K562 (cell line): ENCODE results near the gene ATF3. TPM values are rescaled to one million over a fixed set of nuclear protein-coding genes. Genes with fewer than 3 reads are reported as not detected.

Experiments used
- ATAC-seq: fragments of 200-7000 bp; cut with Tn5 transposase; 3 replicates; pipeline ENCODE4 v1.9.1; 2020; ENCODE audit warnings: moderate library complexity
- BruUV-seq: library from RNA; stranded (reverse); fragments of 400-500 nt; replicated peaks from 2 replicates; lab custom pipeline; 2021; lab: Mats Ljungman, UMichigan
- CTCF ChIA-PET: fragments of 300-600 bp; formaldehyde crosslinking; extraction: SDS; loops from one replicate; lab custom pipeline; 2021; ENCODE audit warnings: low intra/inter-chr PET ratio; lab: Yijun Ruan, JAX
- POLR2A ChIA-PET: fragments of 300-600, 350-650 bp; sonication (Branson Sonifier 250); formaldehyde crosslinking; extraction: SDS; loops from one replicate; lab custom pipeline; 2021; ENCODE audit warnings: antibody characterized with exemption, inconsistent platforms; lab: Yijun Ruan, JAX
- DNase-seq, 4 experiments: peaks; one replicate each; pipeline versions ENCODE4 v3.0.0 to v3.0.0-alpha.2; 2011 to 2018; ENCODE audit warnings: low spot score in 3 of 4, mixed read lengths in 3 of 4; ENCODE audit errors: extremely low read depth in 1 of 4
- FAIRE-seq: peaks from 2 replicates; lab custom pipeline; 2011; peaks lifted over from hg19 to GRCh38; lab: Jason Lieb, UNC
- H2AFZ ChIP-seq: 2 replicates; pipeline ENCODE4 v1.6.0; 2011; ENCODE audit warnings: low read depth, low read length, control low read depth, inconsistent platforms
- H3K27ac ChIP-seq: fragments of 200-600 bp; 3 replicates; pipeline ENCODE4 v1.8.0; 2011; ENCODE audit warnings: low read depth, mild to moderate bottlenecking, control low read depth, inconsistent platforms, low read length, moderate library complexity, mixed read lengths; ENCODE audit errors: extremely low read depth
- H3K27me3 ChIP-seq, 2 experiments: fragments of 300-600 bp in 1 of 2; 2 replicates in 1 of 2; 3 replicates in 1 of 2; pipeline versions ENCODE4 v1.6.0 to v1.8.0; 2011; ENCODE audit warnings: inconsistent platforms in 2 of 2, low read length in 2 of 2, mild to moderate bottlenecking in 1 of 2, mixed read lengths in 1 of 2, moderate library complexity in 1 of 2; ENCODE audit not compliant: control insufficient read depth in 2 of 2, insufficient read depth in 2 of 2
- H3K36me3 ChIP-seq: fragments of 300-600 bp; 3 replicates; pipeline ENCODE4 v1.8.0; 2011; ENCODE audit warnings: mild to moderate bottlenecking, low read length, inconsistent platforms; ENCODE audit not compliant: control insufficient read depth, insufficient read depth
- H3K4me1 ChIP-seq, 2 experiments: fragments of 200-600 bp in 1 of 2; replicated peaks in 1 of 2; 2 replicates in 1 of 2; 3 replicates in 1 of 2; pipeline versions ENCODE4 v1.5.1 to v1.8.0; 2011; ENCODE audit warnings: inconsistent platforms in 2 of 2, low read length in 2 of 2, mild to moderate bottlenecking in 1 of 2, mixed read lengths in 1 of 2, moderate library complexity in 1 of 2; ENCODE audit not compliant: control insufficient read depth in 2 of 2, insufficient read depth in 2 of 2
- H3K4me2 ChIP-seq: 2 replicates; pipeline ENCODE4 v1.6.1; 2011; ENCODE audit warnings: low read length, control low read depth, inconsistent platforms, mixed read lengths; ENCODE audit not compliant: insufficient read depth
- H3K4me3 ChIP-seq: fragments of 200-600 bp; sonication (generic), shearing (Covaris generic); 2 replicates; pipeline ENCODE4 v1.5.1; 2016; ENCODE audit warnings: control low read depth, inconsistent platforms
- H3K79me2 ChIP-seq: fragments of 200-600 bp; 3 replicates; pipeline ENCODE4 v1.8.0; 2011; ENCODE audit warnings: low read length, inconsistent platforms; ENCODE audit not compliant: control insufficient read depth, insufficient read depth
- H3K9ac ChIP-seq, 2 experiments: 2 replicates each; pipeline versions ENCODE4 v1.6.0 to v1.6.1; 2011; ENCODE audit warnings: low read depth in 2 of 2, low read length in 2 of 2, control low read depth in 1 of 2, inconsistent platforms in 1 of 2, mild to moderate bottlenecking in 1 of 2, mixed read lengths in 1 of 2; ENCODE audit not compliant: insufficient read depth in 1 of 2
- H3K9me1 ChIP-seq: one replicate; pipeline ENCODE4 v1.6.0; 2011; ENCODE audit warnings: inconsistent platforms, mild to moderate bottlenecking, low read length, moderate library complexity; ENCODE audit not compliant: control insufficient read depth, insufficient read depth
- H3K9me3 ChIP-seq: replicated peaks from 2 replicates; pipeline ENCODE4 v1.5.1; 2011; ENCODE audit warnings: low read depth, low read length, inconsistent platforms; ENCODE audit not compliant: control insufficient read depth, insufficient read depth
- H4K20me1 ChIP-seq: replicated peaks from 2 replicates; pipeline ENCODE4 v1.6.1; 2011; ENCODE audit warnings: low read length, inconsistent platforms, mixed read lengths; ENCODE audit not compliant: control insufficient read depth, insufficient read depth
- ARID2 ChIP-seq: fragments of 450-650 bp; IDR thresholded peaks from 2 replicates; pipeline ENCODE4 v1.6.1; 2017; ENCODE audit warnings: antibody characterized with exemption, mild to moderate bottlenecking
- BRD4 ChIP-seq: fragments of 200-600 bp; sonication (generic); IDR thresholded peaks from 2 replicates; pipeline ENCODE4 v1.6.1; 2017; ENCODE audit warnings: inconsistent platforms
- BRF1 ChIP-seq: IDR thresholded peaks from 3 replicates; pipeline ENCODE4 v1.6.1; 2011; ENCODE audit warnings: borderline replicate concordance, mild to moderate bottlenecking; ENCODE audit not compliant: insufficient read length; ENCODE audit errors: extremely low read depth
- EHMT2 ChIP-seq: fragments of 450-650 bp; IDR thresholded peaks from 2 replicates; pipeline ENCODE4 v1.6.1; 2018; ENCODE audit warnings: antibody characterized with exemption
- FOXA1 ChIP-seq: fragments of 450-650 bp; IDR thresholded peaks from 2 replicates; pipeline ENCODE4 v1.6.1; 2016; ENCODE audit warnings: mild to moderate bottlenecking, borderline replicate concordance
- HDAC1 ChIP-seq, 2 experiments: fragments of 450-650 bp; IDR thresholded peaks; 2 replicates each; pipeline ENCODE4 v1.6.1; 2016 to 2017; ENCODE audit warnings: inconsistent platforms in 1 of 2, mild to moderate bottlenecking in 1 of 2, moderate library complexity in 1 of 2
- HDAC3 ChIP-seq: fragments of 450-650 bp; IDR thresholded peaks from 2 replicates; pipeline ENCODE4 v1.6.1; 2018; ENCODE audit warnings: borderline replicate concordance, mild to moderate bottlenecking, moderate library complexity; ENCODE audit not compliant: partially characterized antibody
- PYGO2 ChIP-seq: fragments of 450-650 bp; IDR thresholded peaks from 2 replicates; pipeline ENCODE4 v1.6.1; 2016; ENCODE audit warnings: mild to moderate bottlenecking, missing genetic modification characterization, moderate library complexity, missing compliant biosample characterization
- RBFOX2 ChIP-seq: fragments of 200-400 bp; formaldehyde crosslinking; IDR thresholded peaks from 2 replicates; pipeline ENCODE4 v1.6.1; 2017; ENCODE audit warnings: low read depth, mild to moderate bottlenecking, low read length, moderate library complexity
- RBM25 ChIP-seq: fragments of 200-400 bp; formaldehyde crosslinking; IDR thresholded peaks from 2 replicates; pipeline ENCODE4 v1.6.1; 2018; ENCODE audit warnings: low read length, low read depth, moderate library complexity; ENCODE audit not compliant: severe bottlenecking
- TCF7 ChIP-seq: sonication (generic); IDR thresholded peaks from 2 replicates; pipeline ENCODE4 v1.6.1; 2016; ENCODE audit warnings: antibody characterized with exemption, borderline replicate concordance
- ZKSCAN3 ChIP-seq: fragments of 250-450 bp; sonication (Bioruptor Pico); IDR thresholded peaks from 2 replicates; pipeline ENCODE4 v1.4.0; 2020
- ZNF121 ChIP-seq: sonication (generic); formaldehyde crosslinking; conservative IDR thresholded peaks from 2 replicates; pipeline ENCODE4 v1.8.0; 2022; ENCODE audit warnings: missing genetic modification reagents
- WGBS: fragments of 100-300 bp; shearing (Covaris generic); methylation state at CpG from one replicate; pipeline ENCODE4 v1.1.6; 2016; ENCODE audit warnings: low coverage, mixed read lengths; ENCODE audit not compliant: insufficient coverage; ENCODE audit errors: missing lambda C conversion rate; 5-methylcytosine and 5-hydroxymethylcytosine counted together
- in situ Hi-C: fragments of 300-500 bp; cut with MboI; formaldehyde crosslinking; loops from 4 replicates; pipeline ENCODE4 v1.15.0; 2018; ENCODE audit warnings: inconsistent platforms, mixed read lengths
- intact Hi-C: fragments of 100-400 bp; cut with micrococcal nuclease; formaldehyde crosslinking; loops from 2 replicates; pipeline ENCODE4 v1.14.2; 2022
- polyA plus RNA-seq, 8 experiments: library from polyadenylated mRNA; depleted of rRNA in 4 of 8; stranded (reverse) in 5 of 8; unstranded in 3 of 8; fragments of >200 nt; fragmentation: Nextera tagmentation in 2 of 8; fragmentation: Illumina TruSeq in 1 of 8; extraction: Ambion mirVana in 2 of 8; extraction: Trizol in 1 of 8; gene quantifications; 2 replicates each; pipeline versions ENCODE4 v1.2.1 to v1.2.3, GENCODE V29; 2011 to 2014; ENCODE audit warnings: inconsistent platforms in 1 of 8, missing spikeins in 1 of 8
- total RNA-seq, 7 experiments: library from RNA; depleted of rRNA in 6 of 7; stranded (reverse); fragments of >200 nt in 6 of 7; fragmentation: Illumina TruSeq in 2 of 7; extraction: Trizol in 2 of 7; gene quantifications; 2 replicates each; pipeline versions ENCODE4 v1.2.1 to v1.2.3, GENCODE V29; 2011 to 2021; ENCODE audit warnings: low replicate concordance in 1 of 7

The ATF3 gene
- total and polyA plus RNA-seq, 9 of the 15 experiments (the other 6 are each of a cell fraction or from before 2014, with no cell fraction given): 3.5 to 28.2 (median 19.8) TPM

DNA sequence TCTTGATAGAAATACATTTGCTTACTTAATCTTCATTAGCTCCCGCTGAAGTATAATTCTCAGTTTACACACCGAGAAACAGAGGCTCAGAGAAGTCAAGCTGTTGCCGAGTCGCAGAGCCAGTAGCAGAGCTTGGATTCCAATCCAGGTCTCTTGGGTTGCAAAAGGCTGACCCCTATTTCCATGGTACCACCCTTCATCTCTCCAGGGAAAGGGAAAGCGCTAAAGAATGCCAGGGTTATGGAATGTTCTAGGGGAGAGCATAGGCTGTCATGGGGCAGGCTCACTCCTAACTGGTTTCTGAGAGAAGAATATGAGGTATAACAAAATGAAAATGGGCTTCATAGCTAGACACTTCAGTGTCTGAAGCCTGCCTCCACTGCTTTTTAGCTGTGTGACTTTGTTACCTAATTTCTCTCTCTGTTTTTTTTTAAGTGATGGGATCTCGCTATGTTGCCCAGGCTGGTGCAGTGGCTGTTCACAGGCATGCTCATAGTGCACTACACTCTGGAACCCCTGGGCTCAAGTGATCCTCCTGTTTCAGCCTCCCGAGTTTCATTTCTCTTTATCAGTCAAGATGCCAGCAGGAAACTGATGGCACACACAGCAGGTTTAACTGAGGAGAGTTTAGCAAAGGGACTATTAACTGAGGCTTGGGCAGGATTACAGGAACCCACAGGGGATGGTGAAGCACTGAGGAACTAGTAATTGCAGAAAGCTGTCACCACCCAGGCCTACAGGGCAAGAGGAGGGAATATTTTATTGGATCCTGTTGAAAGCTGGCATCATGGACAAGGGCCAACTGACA, 25.5 kb upstream of the ATF3 start:
- H3K9me3 ChIP-seq: no peaks in the 10 kb centered on the region
- H3K9ac ChIP-seq: no peak overlapping the region
- CTCF ChIA-PET: no interaction called here
- ATAC-seq (no peak), DNase-seq (no peak)
- intact Hi-C loops: no loop called here
- H2AFZ ChIP-seq: no peak overlapping the region
- H3K36me3 ChIP-seq: no peaks in the 10 kb centered on the region
- TF ChIP-seq BRF1 (no peak), ZKSCAN3 (no peak), BRD4 (no peak), RBFOX2 (no peak), PYGO2 (tag) (no peak), FOXA1 (no peak), ZNF121 (CRISPR knock-in tag) (peak; percentile 86), HDAC1 (IDR thresholded peaks at IDR 0.05) (no peak), TCF7 (no peak), HDAC3 (no peak), EHMT2 (no peak), RBM25 (peak; percentile 33), ARID2 (no peak)
- TF ChIP-seq, all 486 proteins: peak for 2
- no peak overlapping the region for H3K4me2 ChIP-seq
- no peak overlapping the region for H3K4me3 ChIP-seq
- in situ Hi-C loops: no loop called here
- no TSS peak for BruUV-seq
- peaks cover 50 to 63% of the 10 kb centered on the region in 2 experiments; a peak in 4 of 5 replicates for H3K27me3 ChIP-seq
- 2% methylated on average over 7 of the region's 7 CpGs for WGBS
- H4K20me1 ChIP-seq: 0 out of 2 replicates have a peak, but pooled peaks cover 6% of the 10 kb centered on the region
- H3K79me2 ChIP-seq: no peaks in the 10 kb centered on the region
- H3K27ac ChIP-seq: no peak overlapping the region
- H3K9me1 ChIP-seq: no peaks in the 10 kb centered on the region
- POLR2A ChIA-PET: interaction anchor here (0.5 to 1.9 kb wide), 11 partner anchors 11 to 70 kb away, joined by 3 to 15 read pairs (median 3); partner anchors contain the start of gene ATF3
- no peak for FAIRE-seq
- H3K4me1 ChIP-seq: no peaks in the 10 kb centered on the region; a peak in 3 of 5 replicates
